NOMO-1 treated with DMSO at 0.1 percent for 48 hours (cell line): ENCODE results near the gene PTTG1IP.
A peak's percentile ranks its signal among the peaks of the same experiment; 100 is the strongest.
"Not testable (repeated sequence)": the region's sequence is repeated elsewhere in the genome, so short reads cannot be mapped to it uniquely, and the experiment has no call there.

ENCODE experiments used
- DNase-seq: peaks from one replicate; lab custom pipeline; 2025; ENCODE audit not compliant: unreplicated experiment; lab: John Stamatoyannopoulos, UW

Gene PTTG1IP

GRCh38 chr21:44847261-44848056 lies 26.0 kb downstream of the PTTG1IP start:
- no peak for DNase-seq

DNA sequence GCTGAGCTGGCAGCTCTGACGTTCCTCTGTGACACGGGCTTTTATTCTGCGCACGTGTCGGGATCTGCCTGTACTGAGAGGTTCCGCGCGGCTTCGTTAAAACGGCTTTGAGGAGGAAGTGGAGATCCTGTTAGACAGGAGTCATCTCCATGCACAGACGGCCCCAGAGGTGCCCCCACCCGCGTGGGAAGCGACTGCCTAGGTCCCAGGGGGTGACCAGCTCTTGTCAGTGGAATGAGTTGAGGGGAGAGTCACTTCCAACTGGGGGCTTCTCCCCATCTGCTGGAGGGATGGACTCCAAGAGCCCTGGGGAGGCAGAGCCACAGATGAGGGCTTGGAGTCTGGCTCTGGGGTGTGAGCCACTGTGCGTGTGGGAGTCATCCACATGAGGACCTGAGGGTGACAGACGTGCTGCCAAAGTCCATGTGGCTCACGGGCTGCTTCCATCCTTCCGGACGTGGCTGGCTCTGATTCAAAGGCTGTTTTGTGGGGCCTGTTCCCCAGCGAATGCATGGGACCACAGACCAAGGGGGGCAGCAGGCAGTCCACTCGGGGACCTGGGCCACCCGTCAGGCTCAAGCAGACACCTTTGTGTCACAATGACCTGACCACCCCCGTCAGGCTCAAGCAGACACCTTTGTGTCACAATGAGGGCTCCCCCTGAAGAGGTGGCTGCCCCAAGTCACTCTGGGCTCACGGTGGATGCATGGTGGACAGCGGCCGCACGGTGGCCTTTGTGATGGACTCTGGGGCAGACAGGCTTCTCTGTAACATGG lies 26.8 kb downstream of the PTTG1IP start:
- DNase-seq, result peak; percentile 82

- no peak for DNase-seq
Observed at GRCh38 chr21:44846224-44846484, 27.3 kb downstream of the PTTG1IP start.

DNA sequence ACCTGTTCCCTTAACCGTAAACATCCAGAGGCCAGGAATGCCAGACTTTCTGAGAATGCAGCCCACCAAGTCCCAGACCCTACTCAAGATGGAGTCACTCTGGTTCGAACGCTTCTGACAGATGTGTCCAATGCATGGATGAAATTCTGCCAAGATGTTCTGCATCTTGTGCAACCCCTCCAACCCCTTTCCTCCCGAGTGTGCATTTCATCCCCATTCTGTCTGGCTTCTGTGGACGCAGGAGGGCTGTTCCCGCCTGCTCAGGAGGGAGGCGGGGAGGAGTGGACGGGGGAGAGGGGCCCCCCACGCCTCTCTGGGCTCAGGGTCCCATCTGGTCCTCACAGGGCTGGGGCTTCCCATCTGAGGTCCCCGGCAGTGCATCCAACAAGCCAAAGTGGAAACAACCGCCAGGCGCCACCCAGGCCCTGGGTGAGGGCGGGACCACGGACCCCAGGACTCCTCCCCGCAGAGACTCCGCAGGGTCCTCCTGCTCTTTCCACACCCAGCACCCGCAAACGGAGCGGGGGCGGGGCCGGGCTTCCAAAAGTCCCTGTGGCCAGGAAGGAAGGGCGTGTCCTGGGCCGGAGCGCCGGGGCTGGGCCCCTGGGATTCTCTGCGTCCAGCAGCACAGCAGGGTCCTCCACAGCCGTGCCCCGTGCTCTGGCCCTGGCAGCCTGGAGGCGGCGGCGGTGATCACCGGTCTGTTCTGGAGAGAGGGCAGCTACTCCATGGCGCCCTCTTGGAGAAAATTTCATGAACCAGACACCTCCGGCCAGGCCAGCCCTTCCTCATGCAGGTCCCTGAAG lies 27.9 kb downstream of the PTTG1IP start:
- DNase-seq, result peak; percentile 73

GRCh38 chr21:44844256-44844655 lies 29.2 kb downstream of the PTTG1IP start:
- no peak for DNase-seq

- no peak for DNase-seq
Observed at GRCh38 chr21:44842721-44843445, 30.6 kb downstream of the PTTG1IP start.

DNA sequence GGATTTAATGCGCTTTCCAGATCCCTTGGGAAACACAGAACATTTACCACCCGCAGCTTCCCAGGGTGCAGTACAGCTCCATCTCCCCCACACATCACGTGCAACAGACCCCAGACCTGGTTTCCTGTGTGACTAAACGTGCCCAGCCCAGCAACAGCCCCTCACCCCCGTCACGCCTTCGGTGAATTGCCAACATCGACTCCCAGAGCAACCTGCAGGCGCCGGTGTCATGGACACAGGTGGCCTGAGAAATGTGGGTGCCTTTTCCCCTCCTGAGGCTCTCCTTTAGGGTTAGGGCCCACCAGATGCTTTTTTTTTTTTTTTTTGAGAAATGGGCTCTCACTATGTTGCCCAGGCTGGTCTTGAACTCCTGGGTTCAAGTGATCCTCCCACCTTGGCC lies 31.4 kb downstream of the PTTG1IP start:
- no peak for DNase-seq

- no peak for DNase-seq
Observed at GRCh38 chr21:44840771-44841170, 32.7 kb downstream of the PTTG1IP start.

DNA sequence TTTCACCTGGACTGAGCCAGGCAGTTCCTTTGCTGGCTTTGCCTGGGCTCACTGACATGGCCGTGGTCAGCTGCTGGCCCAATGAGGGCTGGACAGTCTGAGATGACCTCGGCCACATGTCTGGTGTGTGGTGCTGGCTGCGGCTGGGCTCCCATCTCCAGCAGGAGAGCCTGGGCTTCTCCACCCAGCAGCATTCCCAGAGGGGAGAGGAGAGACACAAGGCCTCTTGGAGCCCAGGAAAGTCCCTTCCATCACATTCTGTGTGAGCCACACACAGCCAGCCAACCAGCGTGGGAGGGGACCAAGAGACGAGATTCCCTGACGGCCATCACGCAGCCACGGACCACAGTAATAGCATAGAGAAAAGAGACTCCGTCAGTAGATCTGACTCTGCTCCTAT lies 34.5 kb downstream of the PTTG1IP start:
- DNase-seq, result no peak

GRCh38 chr21:44838039-44838895 lies 35.2 kb downstream of the PTTG1IP start:
- DNase-seq, result no peak

DNA sequence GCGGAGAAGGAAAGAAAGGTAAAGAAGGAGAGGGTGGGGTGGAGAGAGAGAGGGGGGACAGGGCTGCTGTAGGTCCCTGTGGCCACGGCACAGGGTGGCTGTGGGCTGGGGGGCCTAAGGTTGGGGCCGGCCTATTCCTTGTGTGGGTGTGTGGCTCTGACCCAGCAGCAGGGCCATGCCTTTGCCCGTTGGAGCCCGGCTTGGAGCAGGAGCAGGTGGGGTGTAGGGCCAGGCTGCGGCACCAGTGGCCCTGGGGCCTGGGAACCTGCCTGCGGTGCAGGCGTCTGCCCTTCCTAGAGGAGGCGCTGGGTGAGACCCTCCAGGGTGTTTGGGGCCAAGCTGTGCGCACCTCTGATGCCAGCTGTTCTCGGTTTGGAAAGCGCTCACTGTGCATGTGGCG lies 36.0 kb downstream of the PTTG1IP start:
- no peak for DNase-seq

- peak; percentile 76 for DNase-seq
Observed at GRCh38 chr21:44836666-44837471, 36.6 kb downstream of the PTTG1IP start.

GRCh38 chr21:44836349-44836665 lies 37.2 kb downstream of the PTTG1IP start:
- DNase-seq, result no peak

DNA sequence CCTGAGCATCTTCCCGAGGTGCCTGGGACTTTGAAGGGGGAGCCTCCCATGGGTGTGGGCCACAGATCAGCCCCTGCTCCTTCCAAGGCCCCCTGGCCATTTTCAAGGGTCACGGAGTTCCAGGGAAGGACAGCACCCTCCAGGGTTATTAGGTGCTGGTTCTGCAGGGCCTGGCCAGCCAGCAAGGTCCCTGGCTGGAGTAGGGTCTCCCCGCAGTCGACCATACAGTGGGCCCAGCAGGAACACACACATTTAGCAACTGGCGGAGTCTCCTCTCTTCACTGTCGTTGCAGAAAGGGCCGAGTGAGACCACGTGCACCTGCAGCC lies 37.9 kb downstream of the PTTG1IP start:
- DNase-seq, result no peak

DNA sequence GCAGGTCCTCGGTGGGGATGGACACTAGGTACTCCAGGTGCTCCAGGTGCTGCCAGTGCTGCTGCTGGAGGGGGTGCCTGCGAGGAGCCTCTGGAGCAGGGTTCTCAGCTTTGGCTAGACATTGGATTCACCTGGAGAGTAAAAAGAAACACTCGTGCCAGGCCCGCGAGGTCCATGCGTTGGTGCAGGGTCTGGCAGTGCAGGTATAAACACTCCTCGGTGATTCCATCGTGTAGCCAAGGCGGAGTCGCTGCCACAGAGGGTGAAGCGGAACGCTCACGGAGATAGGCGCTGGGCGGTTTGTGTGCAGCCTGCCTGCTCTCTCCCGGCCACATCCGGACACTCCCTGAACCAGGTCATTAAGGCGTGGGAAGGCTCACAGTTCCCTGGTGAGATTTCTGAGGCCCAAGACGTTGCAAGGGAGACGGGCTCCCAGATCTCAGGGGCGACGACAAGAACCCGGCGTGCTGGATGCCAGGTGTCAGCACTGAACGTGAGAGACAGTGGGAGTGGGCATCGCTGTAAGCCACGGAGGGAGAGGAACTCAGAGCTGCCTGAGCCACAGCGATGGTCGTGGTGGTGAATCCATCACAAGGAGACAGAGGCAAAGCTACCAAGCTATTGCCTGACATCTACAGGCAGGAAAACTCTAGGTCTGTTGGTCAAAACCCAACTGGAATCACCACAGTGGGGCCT lies 38.4 kb downstream of the PTTG1IP start:
- no peak for DNase-seq

DNA sequence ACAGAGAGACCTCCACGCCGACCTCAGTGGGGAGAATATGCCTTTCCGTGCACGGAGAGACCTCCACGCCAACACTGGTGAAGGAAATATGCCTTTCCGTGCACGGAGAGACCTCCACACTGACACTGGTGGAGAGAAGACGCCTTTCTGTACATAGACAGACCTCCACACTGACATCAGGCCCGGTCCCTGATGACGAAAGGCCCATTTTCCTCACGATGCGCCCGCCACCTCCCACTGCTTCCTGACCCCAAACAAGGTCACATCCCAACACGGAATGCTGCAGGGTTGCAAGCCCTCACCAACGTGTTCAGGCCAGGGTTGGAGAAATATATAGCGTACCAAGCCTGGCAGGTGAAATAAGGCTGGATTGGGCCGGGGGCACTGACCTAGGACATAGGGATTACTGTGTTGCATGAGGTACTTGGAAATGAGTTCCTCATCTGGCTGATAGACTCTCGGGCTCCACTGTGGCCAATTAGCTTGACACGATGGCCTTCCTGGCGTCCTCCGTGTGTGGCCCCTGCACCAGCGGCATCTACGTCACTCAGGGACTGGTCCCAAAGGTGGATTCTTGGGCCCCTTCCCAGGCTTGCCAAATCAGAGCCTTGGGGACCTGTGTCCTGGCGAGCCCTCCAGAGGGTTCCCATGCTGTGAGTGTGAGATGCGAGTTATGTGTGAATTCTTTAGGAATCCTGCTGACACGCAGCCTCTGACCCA lies 39.1 kb downstream of the PTTG1IP start:
- DNase-seq, result no peak

- no peak for DNase-seq
Observed at GRCh38 chr21:44833663-44834062, 39.8 kb downstream of the PTTG1IP start.

- DNase-seq, result not testable (repeated sequence)
Observed at GRCh38 chr21:44832516-44833255, 40.8 kb downstream of the PTTG1IP start.
